ENCODE results near the gene SPINDOC. TPM values are rescaled to one million over a fixed set of nuclear protein-coding genes. Genes with fewer than 3 reads are reported as not detected.

Gene SPINDOC
- total RNA-seq, 4 donors from 2014 or later, result 1.5 to 9.8 (median 5.2) TPM

- no peaks in the 10 kb centered on the region for H3K36me3 ChIP-seq
Observed at GRCh38 chr11:63833048-63833447, 19.8 kb downstream of the SPINDOC start.

DNA sequence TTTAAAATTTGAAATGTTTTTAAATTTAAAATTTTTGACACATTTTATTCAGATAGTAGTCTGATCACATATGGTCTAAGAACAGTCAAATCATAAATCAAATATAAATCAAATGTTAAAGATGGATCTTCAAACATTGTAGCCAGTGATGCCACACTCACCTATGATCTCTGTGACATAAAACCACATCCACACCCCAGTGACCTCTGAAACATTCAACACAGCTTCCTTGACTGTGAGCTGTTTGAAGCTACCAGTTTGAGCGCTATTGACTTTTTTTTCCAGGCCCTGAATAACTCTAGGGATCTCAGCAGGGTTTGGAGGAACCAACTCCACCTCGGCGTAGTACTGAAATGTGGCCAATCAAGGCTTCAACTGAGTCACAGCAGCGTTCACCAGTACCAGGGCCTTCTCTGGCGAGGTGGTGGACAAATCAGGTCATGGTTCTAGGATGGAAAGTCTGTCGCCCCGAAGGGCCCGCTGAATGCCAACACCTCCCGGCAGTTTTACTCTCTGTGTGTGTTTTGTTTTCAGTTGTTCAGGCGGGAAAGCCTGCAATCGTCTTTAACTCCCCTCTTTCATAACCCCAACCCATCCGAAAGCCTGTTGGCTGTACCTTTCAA, 21.4 kb downstream of the SPINDOC start:
- 91 to 100% methylated on average over 1 to 12 of the region's 12 CpGs for WGBS, 2 donors (ENCODE audit: low coverage in 1 of 2)
- Histone ChIP-seq H3K36me3 (no peaks in the 10 kb centered on the region), H3K27me3 (no peaks in the 10 kb centered on the region), H3K27ac (no peak overlapping the region), H3K4me3 (no peak overlapping the region), H3K9me3 (no peaks in the 10 kb centered on the region), H3K4me1 (peaks cover 11 to 17% (median 11%) of the 10 kb centered on the region in 4 donors)
- DNase-seq, result no peak
- intact Hi-C loops (cut with DNase I; ENCODE audit: low total_unique reads), result loop anchor here (5.0 kb wide), 1 partner anchor 313 kb away; no protein-coding TSS in a partner anchor
- in situ Hi-C loops (cut with MboI; ENCODE audit: low pct_ligation_motif_present in 1 of 4, low pct_unique_long_range_greater_than_20kb in 1 of 4, low sequenced_read_pairs in 3 of 4), result loop anchor here (5.0 to 25.0 kb wide), 5 partner anchors 70 to 328 kb away; partner anchors contain the start of gene MACROD1 (in 1 of the 4)
- TF ChIP-seq POLR2A (IDR thresholded peaks at IDR 0.05), result no peak
- no peak for TF ChIP-seq POLR2AphosphoS5 (IDR thresholded peaks at IDR 0.05)
- TF ChIP-seq CTCF (IDR thresholded peaks at IDR 0.05), result no peak
- TF ChIP-seq EP300 (IDR thresholded peaks at IDR 0.05; ENCODE audit: low read depth), result no peak

More at GRCh38 chr11:63833048-63833447, 19.8 kb downstream of the SPINDOC start:
- TF ChIP-seq POLR2AphosphoS5 (IDR thresholded peaks at IDR 0.05) (no peak), CTCF (IDR thresholded peaks at IDR 0.05) (no peak), EP300 (IDR thresholded peaks at IDR 0.05; ENCODE audit: low read depth) (no peak), POLR2A (IDR thresholded peaks at IDR 0.05) (no peak)
- Histone ChIP-seq H3K4me1 (peaks cover 8 to 13% (median 8%) of the 10 kb centered on the region in 4 donors), H3K27me3 (no peaks in the 10 kb centered on the region), H3K27ac (no peak overlapping the region), H3K4me3 (no peak overlapping the region), H3K9me3 (no peaks in the 10 kb centered on the region)
- intact Hi-C loops (cut with DNase I; ENCODE audit: low total_unique reads), result no loop called here
- in situ Hi-C loops (cut with MboI; ENCODE audit: low pct_ligation_motif_present in 1 of 4, low pct_unique_long_range_greater_than_20kb in 1 of 4, low sequenced_read_pairs in 3 of 4), result loop anchor here in 3 of 4 donors (5.0 to 25.0 kb wide), 5 partner anchors 72 to 329 kb away; partner anchors contain the start of gene MACROD1 (in 1 of the 3)
- 95 to 100% methylated on average over 1 to 2 of the region's 2 CpGs for WGBS, 2 donors (ENCODE audit: low coverage in 1 of 2)
- DNase-seq, result no peak

GRCh38 chr11:63835158-63835545, 21.9 kb downstream of the SPINDOC start:
- intact Hi-C loops (cut with DNase I; ENCODE audit: low total_unique reads) (loop anchor here (5.0 kb wide), 1 partner anchor 312 kb away; no protein-coding TSS in a partner anchor), in situ Hi-C loops (cut with MboI; ENCODE audit: low pct_ligation_motif_present in 1 of 4, low pct_unique_long_range_greater_than_20kb in 1 of 4, low sequenced_read_pairs in 3 of 4) (loop anchor here (5.0 to 25.0 kb wide), 5 partner anchors 70 to 327 kb away; partner anchors contain the start of gene MACROD1 (in 1 of the 4))
- Histone ChIP-seq H3K9me3 (no peaks in the 10 kb centered on the region), H3K4me3 (no peak overlapping the region), H3K36me3 (no peaks in the 10 kb centered on the region), H3K27me3 (no peaks in the 10 kb centered on the region), H3K27ac (no peak overlapping the region), H3K4me1 (peaks cover 11 to 19% (median 14%) of the 10 kb centered on the region in 4 donors)
- TF ChIP-seq POLR2AphosphoS5 (IDR thresholded peaks at IDR 0.05) (no peak), EP300 (IDR thresholded peaks at IDR 0.05; ENCODE audit: low read depth) (no peak), POLR2A (IDR thresholded peaks at IDR 0.05) (no peak), CTCF (IDR thresholded peaks at IDR 0.05) (no peak)
- WGBS, 2 donors (ENCODE audit: low coverage in 1 of 2), result 87% methylated on average over 6 of the region's 6 CpGs; no CpG with 5 or more reads in 1 of the 2 donors
- DNase-seq, result no peak

GRCh38 chr11:63837027-63837688, 23.9 kb downstream of the SPINDOC start:
- WGBS, 2 donors (ENCODE audit: low coverage in 1 of 2), result 14 to 67% methylated on average over 1 to 5 of the region's 5 CpGs
- Histone ChIP-seq H3K27ac (peak overlapping the region; percentile 90 to 95 (median 94)), H3K36me3 (no peaks in the 10 kb centered on the region), H3K9me3 (no peaks in the 10 kb centered on the region), H3K4me3 (no peak overlapping the region), H3K4me1 (peaks cover 23 to 39% (median 33%) of the 10 kb centered on the region in 4 donors), H3K27me3 (no peaks in the 10 kb centered on the region)
- no peak for TF ChIP-seq EP300 (IDR thresholded peaks at IDR 0.05; ENCODE audit: low read depth)
- peak; percentile 82 to 96 (median 88) for TF ChIP-seq CTCF (IDR thresholded peaks at IDR 0.05)
- TF ChIP-seq POLR2AphosphoS5 (IDR thresholded peaks at IDR 0.05), result no peak
- no peak for TF ChIP-seq POLR2A (IDR thresholded peaks at IDR 0.05)
- in situ Hi-C loops (cut with MboI; ENCODE audit: low pct_ligation_motif_present in 1 of 4, low pct_unique_long_range_greater_than_20kb in 1 of 4, low sequenced_read_pairs in 3 of 4) (loop anchor here (5.0 to 25.0 kb wide), 5 partner anchors 68 to 325 kb away; partner anchors contain the start of gene MACROD1 (in 1 of the 4)), intact Hi-C loops (cut with DNase I; ENCODE audit: low total_unique reads) (loop anchor here (5.0 kb wide), 1 partner anchor 310 kb away; no protein-coding TSS in a partner anchor)
- peak; percentile 85 for DNase-seq
